GM21447 (cell line): ENCODE results near the gene COL5A1.
"Not testable (repeated sequence)": the region's sequence is repeated elsewhere in the genome, so short reads cannot be mapped to it uniquely, and the experiment has no call there.

Source experiments
- ATAC-seq: cut with Tn5 transposase; IDR thresholded peaks from one replicate; pipeline ENCODE4 v1.9.1; 2021; ENCODE audit not compliant: unreplicated experiment

COL5A1 gene

DNA sequence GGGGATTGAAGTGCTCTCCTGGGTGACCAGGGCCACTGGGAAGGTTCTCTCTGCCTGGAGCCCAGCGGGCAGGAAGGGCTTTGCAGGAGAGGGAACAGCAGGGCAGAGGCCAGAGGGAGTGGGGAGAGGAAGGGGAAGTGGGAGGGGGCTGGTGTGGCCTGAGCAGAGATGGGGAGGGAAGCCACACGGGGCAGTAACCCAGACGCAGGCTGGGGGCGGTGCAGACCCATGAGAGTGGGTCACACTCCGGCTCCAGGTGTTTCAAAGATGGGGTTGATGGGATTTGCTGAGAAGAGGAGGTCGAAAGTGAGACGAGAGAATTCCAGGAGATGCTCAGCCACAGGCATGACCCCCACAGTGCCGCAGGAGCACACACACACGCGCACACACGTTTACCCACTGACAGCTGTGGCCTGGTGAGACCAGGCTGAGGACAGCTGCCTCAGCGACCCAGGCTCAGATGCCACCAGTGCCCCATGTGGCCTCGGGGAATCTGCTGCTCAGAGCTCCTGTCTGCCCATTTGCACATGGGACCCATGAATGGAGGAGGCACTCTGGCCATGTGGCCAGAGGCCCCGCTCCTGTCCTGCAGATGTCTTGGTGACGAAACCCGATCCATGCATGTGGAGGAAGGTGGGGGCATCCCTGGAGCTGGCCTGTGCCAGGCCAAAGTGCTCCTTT is 206.3 kb downstream of the COL5A1 start:
- ATAC-seq = no peak

GRCh38 chr9:134848504-134848903 is 206.9 kb downstream of the COL5A1 start:
- ATAC-seq = no peak

- no peak for ATAC-seq
Measured at GRCh38 chr9:134850611-134851010, 209.0 kb downstream of the COL5A1 start.

DNA sequence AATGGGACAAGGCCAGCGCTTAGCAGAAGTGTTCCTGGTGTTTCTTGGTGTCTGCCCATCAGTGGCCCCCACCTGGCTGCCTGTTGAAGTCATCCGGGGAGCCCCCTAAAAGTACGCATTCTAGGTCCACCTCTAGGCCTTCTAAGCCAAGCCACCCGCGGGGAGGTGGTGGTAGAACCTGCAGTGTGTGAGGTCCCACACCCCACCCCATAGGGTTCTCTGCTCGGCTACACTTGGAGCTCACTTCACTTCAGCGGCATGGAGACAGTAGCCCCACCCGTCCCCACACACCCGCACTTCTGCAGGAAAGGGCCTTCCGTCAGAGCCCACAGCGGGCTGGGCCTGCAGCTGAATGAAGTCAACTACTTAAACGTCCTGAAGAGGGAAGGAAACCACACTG is 209.4 kb downstream of the COL5A1 start:
- no peak for ATAC-seq

GRCh38 chr9:134852906-134853654 is 211.5 kb downstream of the COL5A1 start:
- no peak for ATAC-seq

DNA sequence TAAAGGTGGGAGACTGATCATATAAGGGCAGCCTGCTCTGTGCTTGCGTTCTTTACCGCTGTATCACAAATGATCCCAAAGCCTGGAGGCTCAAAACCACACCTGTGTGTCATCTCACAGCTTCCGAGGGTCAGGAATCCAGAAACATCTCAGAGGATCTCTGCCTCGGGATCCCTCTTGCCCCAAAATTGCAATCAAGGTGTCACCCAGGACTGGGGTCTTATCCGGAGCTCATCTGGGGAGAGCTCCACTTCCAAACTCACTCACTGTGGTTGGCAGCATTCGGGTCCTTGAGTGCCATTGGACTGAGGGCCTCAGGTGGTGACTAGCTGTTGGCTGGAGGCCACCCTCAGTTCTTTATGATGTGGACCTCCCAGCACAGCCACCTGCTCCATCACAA is 212.3 kb downstream of the COL5A1 start:
- no peak for ATAC-seq

DNA sequence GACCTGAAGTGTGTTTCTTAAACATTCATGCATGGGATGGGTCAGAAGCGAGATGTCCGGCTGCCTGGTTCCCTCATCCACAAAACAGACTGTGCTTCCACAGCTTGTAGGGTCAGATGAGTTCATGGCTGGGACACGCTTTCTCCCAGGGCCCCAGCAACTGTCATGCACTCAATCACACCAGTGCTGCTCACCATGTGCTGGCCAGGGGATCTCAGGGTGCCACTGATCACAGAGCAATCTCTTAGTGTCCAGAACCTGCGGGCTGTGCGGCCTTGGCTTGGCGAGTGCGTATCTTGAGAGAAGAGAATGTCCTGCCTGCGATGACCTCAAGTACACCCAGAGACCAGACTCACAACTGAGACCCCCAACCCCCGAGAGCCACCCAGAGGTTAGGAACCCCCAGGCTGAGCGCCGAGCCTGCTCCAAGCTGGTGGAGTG is 213.0 kb downstream of the COL5A1 start:
- no peak for ATAC-seq

- ATAC-seq = no peak
Measured at GRCh38 chr9:134855231-134855899, 213.8 kb downstream of the COL5A1 start.

GRCh38 chr9:134855900-134856377 is 214.3 kb downstream of the COL5A1 start:
- no peak for ATAC-seq

GRCh38 chr9:134857451-134857850 is 215.8 kb downstream of the COL5A1 start:
- ATAC-seq = not testable (repeated sequence)

DNA sequence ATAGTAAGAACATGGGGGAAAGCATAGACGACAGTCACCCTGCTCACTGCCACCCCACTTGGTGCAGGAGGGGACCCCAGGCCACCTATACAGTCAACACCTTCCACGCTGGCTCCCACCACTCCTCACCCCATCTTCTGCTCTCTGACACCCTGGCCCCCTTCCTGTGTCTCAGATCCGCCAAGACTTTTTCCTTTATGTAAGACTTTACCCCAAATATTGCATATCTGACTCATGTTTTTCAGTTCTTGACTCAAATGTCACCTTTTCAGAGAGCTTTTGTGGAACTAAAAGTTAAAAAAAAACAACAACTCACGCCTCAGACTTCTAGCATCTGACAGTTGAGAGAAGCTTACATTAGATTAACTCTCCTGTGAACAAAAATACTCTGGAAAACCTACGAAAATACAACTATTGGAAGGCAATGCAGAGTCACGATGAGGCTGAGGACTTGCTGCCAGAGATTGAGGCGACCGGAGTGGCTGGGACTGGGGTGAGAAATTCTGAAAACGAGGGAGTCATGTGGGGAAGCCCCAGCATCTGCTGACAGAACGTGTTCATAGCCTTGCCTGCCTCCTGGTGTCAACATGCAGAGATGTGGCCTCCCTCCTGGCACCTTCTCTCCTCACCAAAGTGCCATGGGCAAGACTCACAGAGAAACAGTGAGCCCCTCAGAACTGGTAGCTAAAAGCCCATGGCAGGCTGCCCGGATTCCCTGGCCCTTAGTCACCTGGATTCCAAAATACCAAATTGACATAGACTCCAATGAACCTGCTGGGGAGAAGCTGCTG is 216.6 kb downstream of the COL5A1 start:
- peak; percentile 86 for ATAC-seq

- ATAC-seq = no peak
Measured at GRCh38 chr9:134860510-134860909, 218.9 kb downstream of the COL5A1 start.

GRCh38 chr9:134861595-134862334 is 220.2 kb downstream of the COL5A1 start:
- ATAC-seq = no peak

DNA sequence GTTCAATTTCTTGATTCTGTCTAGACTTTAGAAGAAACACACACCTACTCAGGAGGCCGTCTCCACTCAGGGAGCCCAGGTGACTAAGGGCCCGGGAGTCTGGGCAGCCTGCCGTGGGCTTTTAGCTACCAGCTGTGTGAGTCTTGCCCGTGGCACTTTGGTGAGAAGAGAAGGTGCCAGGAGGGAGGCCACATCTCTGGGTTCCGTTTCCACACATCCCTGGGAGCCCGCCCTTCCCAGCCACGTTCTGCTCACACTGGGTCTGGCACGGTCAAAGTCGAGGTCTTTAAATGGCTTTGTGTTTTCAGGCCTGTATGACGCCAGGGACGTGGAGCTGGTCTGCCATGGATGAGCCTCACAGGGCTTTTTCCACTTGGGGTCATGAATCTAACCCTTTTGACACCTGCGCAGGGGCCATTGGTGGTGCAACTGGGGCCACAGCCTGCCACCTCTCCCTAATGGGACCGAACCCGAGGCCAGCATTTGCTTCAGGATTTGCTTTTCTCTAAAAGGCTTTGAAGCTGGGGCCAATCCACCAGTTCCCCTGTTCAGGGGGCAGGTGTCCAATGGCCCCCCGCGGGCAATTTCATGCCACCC is 221.8 kb downstream of the COL5A1 start:
- no peak for ATAC-seq

GRCh38 chr9:134863941-134864820 is 222.6 kb downstream of the COL5A1 start:
- no peak for ATAC-seq

GRCh38 chr9:134864821-134865190 is 223.2 kb downstream of the COL5A1 start:
- ATAC-seq = no peak

- ATAC-seq = no peak
Measured at GRCh38 chr9:134867917-134868750, 226.5 kb downstream of the COL5A1 start.
